Measurements from ENCODE around the gene AGPAT1. TPM values are rescaled to one million over a fixed set of nuclear protein-coding genes. Genes with fewer than 3 reads are reported as not detected.

The AGPAT1 gene
- total and polyA plus RNA-seq, 2 of the 13 experiments (the other 11 are each of a cell fraction or from before 2014, with no cell fraction given) = 51.3 to 139 TPM

DNA sequence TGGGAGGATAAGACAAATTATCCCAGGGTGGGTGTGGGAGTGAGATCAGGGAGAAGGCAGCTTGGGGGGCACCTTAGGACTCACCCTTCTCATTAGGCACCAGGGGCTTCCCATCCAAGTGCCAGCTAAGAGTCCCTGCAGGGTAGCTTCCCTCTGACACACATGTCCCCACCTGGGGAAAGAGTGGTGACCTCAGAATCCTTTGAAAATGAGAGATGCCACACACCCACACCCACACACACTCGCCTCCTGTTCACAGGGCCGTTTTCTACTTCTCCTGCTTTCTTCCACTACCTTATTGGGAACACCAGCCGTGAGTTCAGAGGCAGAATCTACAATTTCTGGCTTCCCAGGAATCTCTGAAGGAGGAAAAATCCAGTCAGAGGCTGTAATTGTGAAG, 7.1 kb upstream of the AGPAT1 start (continued):
- TF ChIP-seq GMEB1 (CRISPR knock-in tag; IDR thresholded peaks at IDR 0.05; ENCODE audit: borderline replicate concordance) (no peak), U2AF2 (IDR thresholded peaks at IDR 0.05; ENCODE audit: low read depth, low read length) (no peak), ZNF75D (CRISPR knock-in tag; IDR thresholded peaks at IDR 0.05; ENCODE audit: borderline replicate concordance) (no peak), POLR2A (IDR thresholded peaks at IDR 0.05; ENCODE audit: insufficient read depth in 1 of 2, low read depth in 2 of 2, low read length in 2 of 2) (0 out of 4 replicates have a peak, but pooled peaks of 1 of the 2 experiments have one; percentile 30), RELA (CRISPR knock-in tag; IDR thresholded peaks at IDR 0.05) (no peak), ZBTB1 (CRISPR knock-in tag; IDR thresholded peaks at IDR 0.05; ENCODE audit: borderline replicate concordance) (no peak)

- CTCF ChIA-PET (ENCODE audit: low intra/inter-chr PET ratio, low total read pairs) = no interaction called here
Measured at GRCh38 chr6:32182555-32182981, 6.7 kb upstream of the AGPAT1 start.

More at GRCh38 chr6:32182555-32182981, 6.7 kb upstream of the AGPAT1 start:
- Histone ChIP-seq H3K79me2 (ENCODE audit: insufficient read depth, low read length) (peaks cover 20% of the 10 kb centered on the region), H3K9me3 (ENCODE audit: low read length) (no peaks in the 10 kb centered on the region), H3K4me2 (ENCODE audit: low read depth, low read length) (no peak overlapping the region), H2AFZ (ENCODE audit: low read length) (no peak overlapping the region), H3K4me3 (replicated peaks in 1 of 3; ENCODE audit: insufficient read depth in 1 of 3, low read depth in 2 of 3, low read length in 3 of 3) (no peak overlapping the region), H4K20me1 (ENCODE audit: insufficient read depth, low read length) (no peaks in the 10 kb centered on the region), H3K4me1 (ENCODE audit: insufficient read depth, low read length) (peaks cover 15% of the 10 kb centered on the region), H3K27ac (ENCODE audit: extremely low read length, insufficient read depth, low read length) (no peak overlapping the region), H3K27me3 (ENCODE audit: control insufficient read depth in 1 of 2, insufficient read depth in 2 of 2, low read length in 2 of 2) (no peaks in the 10 kb centered on the region), H3K36me3 (replicated peaks in 1 of 2; ENCODE audit: control insufficient read depth in 1 of 2, insufficient read depth in 2 of 2, low read length in 2 of 2) (peaks cover 25 to 46% of the 10 kb centered on the region in 2 experiments), H3K9ac (ENCODE audit: insufficient read depth, low read depth, low read length) (no peak overlapping the region)
- POLR2A ChIA-PET = interaction anchor here (0.8 to 2.4 kb wide), 5 partner anchors 8 to 64 kb away, joined by 4 to 18 read pairs (median 4); partner anchors contain the start of genes ATF6B, GPSM3 and PBX2
- ATAC-seq (no peak), FAIRE-seq (no peak), DNase-seq (ENCODE audit: low spot score) (no peak)
- intact Hi-C loops (cut with micrococcal nuclease; ENCODE audit: unreplicated experiment) (no loop called here), in situ Hi-C loops (cut with HindIII; ENCODE audit: extremely low pct_ligation_motif_present, low pct_unique_long_range_greater_than_20kb) (no loop called here)
- TF ChIP-seq CTCF (CRISPR knock-in tag; IDR thresholded peaks at IDR 0.05) (peak; percentile 13; the same call in 1 of the 2 replicates), POLR2G (IDR thresholded peaks at IDR 0.05; ENCODE audit: low read depth, low read length) (peak; percentile 29; the same call in 1 of the 2 replicates), RFX3 (CRISPR knock-in tag; IDR thresholded peaks at IDR 0.05) (no peak), TAF1 (CRISPR knock-in tag; IDR thresholded peaks at IDR 0.05) (0 out of 2 replicates have a peak, but pooled peaks have one; percentile 15), POGZ (CRISPR knock-in tag; IDR thresholded peaks at IDR 0.05) (no peak), TEAD3 (CRISPR knock-in tag; optimal IDR thresholded peaks at IDR 0.05; ENCODE audit: borderline replicate concordance) (no peak)
- BruUV-seq (replicated peaks) = no TSS peak
- 91% methylated on average over 10 of the region's 10 CpGs for WGBS (ENCODE audit: low lambda C conversion rate)
